HG03045 (cell line): Measurements from ENCODE around the gene BLMH.

ENCODE experiments used
- ATAC-seq: cut with Tn5 transposase; IDR thresholded peaks from one replicate; pipeline ENCODE4 v1.9.1; 2021; ENCODE audit warnings: mild to moderate bottlenecking, moderate library complexity; ENCODE audit not compliant: unreplicated experiment

Gene BLMH

GRCh38 chr17:30253312-30253711 is 38.4 kb downstream of the BLMH start:
- ATAC-seq, result no peak

- no peak for ATAC-seq
These were observed 39.8 kb downstream of the BLMH start for GRCh38 chr17:30251931-30252330.

DNA sequence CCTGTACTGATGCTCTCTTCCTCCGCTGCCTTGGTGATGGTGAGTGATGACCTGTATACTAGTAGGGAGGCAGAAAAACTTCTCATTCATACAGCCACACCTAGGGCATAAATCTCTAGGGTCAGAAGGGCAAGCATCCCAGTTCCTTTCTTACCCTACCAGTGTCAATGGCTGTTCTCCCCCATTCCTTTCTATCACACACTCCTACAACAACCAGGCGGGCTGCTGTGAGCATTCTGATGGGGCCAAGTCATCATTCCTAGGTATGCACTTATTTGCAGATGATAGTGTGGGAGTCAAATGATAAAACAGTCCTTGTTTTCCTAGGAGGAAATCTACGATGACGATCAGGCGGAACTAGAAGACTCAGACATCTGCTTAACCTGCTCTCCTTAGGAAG is 42.3 kb downstream of the BLMH start:
- no peak for ATAC-seq

DNA sequence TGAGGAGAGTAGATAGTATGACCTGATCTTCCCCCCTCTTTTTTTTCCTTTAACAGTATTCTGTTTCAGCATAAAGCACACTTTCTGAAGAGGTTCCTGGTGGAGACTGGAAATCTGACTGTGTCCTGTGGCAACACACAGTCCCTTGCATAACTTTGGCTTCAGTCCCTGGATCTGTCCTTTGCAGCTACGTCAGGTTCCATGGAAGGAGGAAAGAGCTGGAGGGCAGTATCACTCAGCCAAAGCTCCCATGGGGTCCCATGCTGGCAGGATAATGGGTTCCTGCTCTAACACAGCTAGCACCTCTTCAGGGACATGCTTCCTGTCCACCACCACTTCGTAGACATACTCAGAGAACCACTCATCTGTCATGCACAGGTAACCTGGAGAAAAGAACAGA is 43.0 kb downstream of the BLMH start:
- ATAC-seq, result no peak

GRCh38 chr17:30246460-30246859 is 45.3 kb downstream of the BLMH start:
- ATAC-seq, result no peak

DNA sequence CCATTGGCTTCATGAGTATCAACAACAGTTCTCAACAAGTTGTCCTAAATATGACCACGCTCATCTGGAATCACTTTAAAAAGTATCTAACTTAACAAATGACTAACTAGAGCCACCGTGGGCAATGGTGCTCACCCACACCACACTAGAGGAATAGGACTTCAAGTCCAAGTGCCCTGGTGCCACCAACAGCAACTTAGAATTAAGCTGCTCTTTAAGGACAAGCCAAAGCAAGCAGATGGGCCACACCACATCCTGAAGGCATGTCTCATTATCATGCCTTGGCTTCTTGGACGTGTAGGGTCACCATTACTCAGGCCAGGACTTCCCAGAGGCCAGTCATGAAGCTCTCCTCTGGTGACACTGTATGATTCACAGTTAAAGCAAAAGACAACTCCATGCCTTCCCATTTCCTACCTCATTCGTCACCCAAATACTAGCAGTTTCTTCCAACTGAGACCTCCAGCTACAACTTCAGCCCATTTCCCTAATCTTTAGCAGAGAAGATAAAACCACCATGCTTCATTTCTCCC is 46.8 kb downstream of the BLMH start:
- ATAC-seq, result no peak

DNA sequence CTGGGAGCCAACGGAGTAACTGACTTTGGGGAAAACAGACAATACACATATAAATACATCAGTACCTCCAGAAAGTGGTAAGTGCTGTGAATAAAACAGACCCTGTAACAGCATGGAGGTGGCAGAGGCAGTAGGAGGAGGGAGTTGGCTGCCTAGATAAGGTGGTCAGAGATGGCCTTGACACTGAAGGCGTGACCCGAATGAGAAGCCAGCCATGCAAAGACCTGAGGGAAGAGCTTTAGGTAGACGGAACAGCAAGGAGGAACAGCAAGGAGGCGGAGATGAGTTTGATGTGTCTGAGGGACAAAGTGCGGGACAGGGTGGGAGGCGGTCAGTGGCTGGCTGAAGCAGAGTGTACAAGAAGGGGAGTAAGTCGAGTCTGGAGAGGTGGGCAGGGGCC is 48.2 kb downstream of the BLMH start:
- no peak for ATAC-seq

DNA sequence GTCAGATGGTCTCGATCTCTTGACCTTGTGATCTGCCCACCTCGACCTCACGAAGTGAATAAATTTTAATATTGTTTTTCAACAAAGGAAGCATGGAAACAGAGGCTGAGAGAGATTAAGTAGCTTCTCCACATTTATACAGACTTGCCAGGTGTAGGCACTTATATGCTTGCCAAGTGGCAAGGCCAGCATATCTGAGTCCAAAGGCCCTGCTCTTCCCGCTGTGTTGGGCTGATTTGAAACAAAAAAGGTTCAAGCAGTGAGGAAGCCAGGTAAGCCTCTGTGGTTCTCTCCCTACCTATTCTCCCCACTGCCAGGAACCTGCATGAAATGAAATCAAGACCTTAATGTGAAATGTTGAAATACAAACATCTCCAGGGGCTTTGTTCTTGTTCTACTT is 48.7 kb downstream of the BLMH start:
- no peak for ATAC-seq

GRCh38 chr17:30241051-30241450 is 50.7 kb downstream of the BLMH start:
- no peak for ATAC-seq

DNA sequence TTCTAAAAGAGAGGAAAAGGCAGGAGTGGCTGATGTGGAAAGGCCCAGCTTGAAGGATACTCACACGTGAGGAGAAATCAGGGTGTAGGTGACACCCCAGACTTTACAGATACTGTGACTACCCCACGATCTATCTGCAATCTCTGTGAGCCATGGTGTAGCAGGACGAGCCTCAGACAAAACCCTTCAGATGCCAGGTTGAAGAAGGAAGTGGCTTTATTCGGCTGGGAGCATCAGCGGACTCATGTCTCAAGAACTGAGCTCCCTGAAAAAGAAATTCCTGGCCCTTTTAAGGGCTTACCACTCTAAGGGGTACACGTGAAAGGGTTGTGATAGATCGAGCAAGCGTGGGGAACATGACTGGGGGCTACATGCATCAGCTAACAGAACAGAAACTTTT is 51.6 kb downstream of the BLMH start:
- ATAC-seq, result no peak

DNA sequence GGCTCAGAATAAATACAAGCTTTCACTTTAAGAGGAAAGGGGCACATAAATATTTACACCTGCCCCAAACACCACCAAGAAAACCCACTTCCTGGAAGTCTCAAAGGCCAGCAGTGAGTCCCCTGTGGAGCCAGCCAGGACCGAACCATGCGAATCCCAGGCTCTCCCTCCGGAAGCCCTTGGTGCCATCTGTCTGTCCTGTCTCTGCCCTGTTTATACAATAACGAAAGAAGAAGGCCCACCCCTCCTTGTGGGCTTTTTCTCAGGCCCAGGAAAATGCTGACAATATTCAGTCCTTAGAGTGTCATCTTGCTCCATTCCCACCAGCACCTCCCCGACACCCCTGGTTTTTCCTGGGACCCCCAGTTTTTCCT is 52.7 kb downstream of the BLMH start:
- no peak for ATAC-seq

- no peak for ATAC-seq
These were observed 53.2 kb downstream of the BLMH start for GRCh38 chr17:30238387-30239088.

DNA sequence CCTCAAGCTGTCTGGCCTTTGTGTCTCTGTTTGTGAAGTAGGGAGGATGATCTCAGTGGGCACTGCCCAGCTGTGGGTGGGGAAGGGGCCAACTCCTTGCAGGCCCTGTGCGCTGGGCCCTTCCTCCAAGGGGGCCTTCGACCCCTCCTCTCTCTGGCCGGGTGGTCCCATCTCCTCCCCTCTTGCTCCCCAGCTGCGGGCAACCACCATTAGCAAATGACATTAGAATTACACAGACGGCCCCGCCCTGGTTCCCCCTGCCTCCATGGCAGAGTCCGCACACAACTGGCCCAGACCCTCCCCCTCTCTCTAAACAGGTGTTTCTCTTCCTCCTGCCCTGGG is 53.8 kb downstream of the BLMH start:
- ATAC-seq, result no peak

GRCh38 chr17:30237296-30238002 is 54.3 kb downstream of the BLMH start:
- ATAC-seq, result no peak

DNA sequence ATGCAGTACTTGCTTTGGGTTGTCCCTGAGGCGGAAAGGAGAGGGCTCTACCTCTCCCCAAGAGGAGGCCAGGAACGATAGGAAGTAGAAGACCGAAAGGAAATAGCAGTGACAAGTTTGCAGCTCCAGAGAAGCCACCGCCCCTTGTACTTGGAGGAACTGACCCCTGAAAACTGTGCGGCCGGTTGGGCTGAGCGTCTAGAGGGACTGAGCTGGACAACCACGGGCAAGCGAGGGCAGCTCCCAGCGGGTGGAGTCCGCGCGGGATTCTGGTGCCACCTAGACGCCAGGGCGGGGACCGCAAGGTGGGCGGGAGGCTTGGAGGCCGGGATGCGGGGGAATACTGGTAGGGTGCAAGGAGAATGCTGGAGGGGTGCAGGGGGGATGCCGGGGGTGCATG is 55.0 kb downstream of the BLMH start:
- ATAC-seq, result no peak

- no peak for ATAC-seq
These were observed 55.5 kb downstream of the BLMH start for GRCh38 chr17:30236297-30236624.

DNA sequence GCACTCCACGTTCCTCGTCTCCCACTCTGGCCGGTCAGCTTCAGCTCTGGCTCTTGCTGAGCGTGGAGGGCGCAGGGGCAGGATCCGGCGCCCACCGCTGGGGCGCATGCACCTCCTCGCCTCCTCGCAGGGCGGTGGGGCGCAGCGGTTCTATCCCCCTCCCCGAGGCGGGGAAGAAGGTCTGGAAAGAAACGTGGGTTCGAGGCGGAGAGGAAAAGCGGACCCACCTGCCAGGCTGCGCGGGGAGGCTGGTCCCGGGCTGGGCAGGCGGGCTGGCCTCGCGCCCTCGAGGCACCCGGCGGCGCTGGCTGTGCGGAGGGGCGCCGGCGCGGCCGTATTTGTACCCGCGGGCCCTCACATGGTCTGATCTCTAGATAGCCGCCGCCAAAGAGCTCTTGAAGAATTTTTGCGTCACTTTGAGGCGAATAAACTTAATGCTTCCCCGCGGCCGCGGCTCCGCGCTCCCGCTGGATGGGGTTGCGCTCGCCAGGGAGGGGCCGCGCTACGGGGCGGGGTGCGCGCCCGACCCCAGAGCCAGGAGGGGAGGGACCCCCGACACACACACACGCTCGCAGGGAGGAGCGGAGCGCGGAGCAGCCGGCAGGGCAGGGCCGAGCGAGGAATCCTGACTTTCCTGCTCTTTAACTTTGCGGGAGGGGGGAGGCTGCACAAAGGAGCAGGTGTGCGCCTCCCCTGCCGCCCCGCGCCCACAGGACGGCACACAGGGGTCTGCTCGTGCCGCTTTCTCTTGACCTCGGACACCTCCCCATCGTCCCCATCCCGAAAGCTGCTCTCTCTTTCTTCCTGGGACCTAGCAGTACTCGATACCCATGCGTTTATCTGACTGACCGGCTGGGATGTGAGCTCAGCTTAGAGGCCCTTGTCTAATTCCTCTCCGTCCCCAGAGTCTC is 56.1 kb downstream of the BLMH start, which contains the start of gene SLC6A4:
TSS of gene SLC6A4 (minus strand) at position 312 of the 911 bp plus-strand sequence. CDS start 13,739 bp downstream, outside the sequence.
- no peak for ATAC-seq

DNA sequence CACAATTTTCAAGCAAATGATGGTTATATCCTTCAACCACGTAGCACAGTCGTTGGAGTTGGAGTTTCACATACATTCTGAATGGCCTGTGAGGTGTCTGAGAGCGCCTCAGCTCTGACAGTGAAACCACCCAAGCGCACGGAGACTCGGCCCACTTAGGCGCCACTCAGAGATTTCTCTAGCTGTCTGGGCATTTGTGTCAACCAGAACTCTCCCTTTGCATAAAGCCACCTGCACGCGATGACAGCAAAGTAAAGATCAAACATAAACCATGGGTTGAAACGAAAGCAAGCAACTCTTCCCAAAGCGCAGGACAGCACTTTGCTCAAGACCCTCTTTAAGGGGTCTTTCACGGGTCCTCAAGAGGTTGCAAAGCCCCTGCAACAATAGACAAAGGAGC is 56.8 kb downstream of the BLMH start:
- ATAC-seq, result no peak

DNA sequence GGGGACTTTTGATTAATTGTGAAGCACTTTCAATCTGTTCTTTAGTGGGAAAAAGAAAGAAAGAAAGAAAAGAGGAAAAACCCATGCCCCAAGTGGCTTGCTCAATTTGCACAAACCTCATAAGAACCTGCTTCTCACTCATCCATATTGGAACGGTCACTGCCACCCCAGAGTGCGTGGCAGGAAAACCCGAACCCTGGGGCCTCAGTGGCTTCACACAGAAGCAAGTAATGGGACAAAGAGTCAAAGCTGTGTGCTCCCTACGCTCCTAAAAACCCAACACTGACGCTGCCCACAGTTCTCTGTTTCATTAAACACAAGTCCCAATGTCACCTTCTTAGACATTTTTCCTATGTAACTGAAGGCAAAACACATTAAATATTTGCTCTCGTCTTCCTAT is 57.4 kb downstream of the BLMH start:
- ATAC-seq, result no peak

GRCh38 chr17:30232824-30233427 is 58.8 kb downstream of the BLMH start:
- no peak for ATAC-seq
